GM19452 (cell line): Measurements from ENCODE around the gene GARIN5B.

ENCODE experiments used
- ATAC-seq: cut with Tn5 transposase; IDR thresholded peaks from one replicate; pipeline ENCODE4 v1.9.1; 2021; ENCODE audit not compliant: unreplicated experiment

GARIN5B gene

DNA sequence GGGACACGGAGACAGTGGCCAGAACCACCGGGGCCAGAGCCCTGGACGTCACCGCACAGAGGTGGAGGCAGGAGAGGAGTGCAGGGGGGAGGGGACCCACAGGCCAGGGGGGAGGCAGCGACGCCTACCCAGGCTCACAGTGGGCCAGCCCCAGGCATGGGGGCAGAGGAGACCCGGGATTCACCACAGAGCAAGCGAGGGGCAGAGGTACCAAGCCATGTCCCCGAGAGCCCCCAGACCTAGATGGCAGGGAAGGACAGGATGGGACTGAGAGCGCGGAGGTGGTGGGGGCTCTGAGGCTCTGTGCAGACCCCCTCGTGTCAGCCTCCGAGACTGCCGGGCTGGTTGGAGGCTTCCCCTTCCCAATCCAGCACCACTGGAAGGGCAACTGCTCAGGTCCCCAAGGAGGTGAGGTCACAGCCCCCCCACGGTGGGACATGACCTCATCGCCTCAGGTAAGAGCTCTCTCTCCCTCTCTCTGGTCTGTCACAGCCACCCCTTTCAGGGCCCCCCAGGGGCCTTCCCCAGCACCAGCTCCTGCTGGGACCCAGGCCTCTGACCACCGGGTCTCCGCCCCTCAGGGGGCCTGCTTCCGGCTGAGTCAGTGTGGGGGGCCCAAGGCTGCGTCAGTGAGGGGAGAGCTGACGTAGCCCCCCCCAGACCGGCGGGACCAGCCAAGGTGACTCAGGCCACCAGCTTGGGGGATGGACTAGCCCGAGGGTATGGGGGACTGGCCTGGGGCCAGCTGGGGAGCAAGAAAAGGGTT, 9.4 kb upstream of the GARIN5B start:
- ATAC-seq = no peak

DNA sequence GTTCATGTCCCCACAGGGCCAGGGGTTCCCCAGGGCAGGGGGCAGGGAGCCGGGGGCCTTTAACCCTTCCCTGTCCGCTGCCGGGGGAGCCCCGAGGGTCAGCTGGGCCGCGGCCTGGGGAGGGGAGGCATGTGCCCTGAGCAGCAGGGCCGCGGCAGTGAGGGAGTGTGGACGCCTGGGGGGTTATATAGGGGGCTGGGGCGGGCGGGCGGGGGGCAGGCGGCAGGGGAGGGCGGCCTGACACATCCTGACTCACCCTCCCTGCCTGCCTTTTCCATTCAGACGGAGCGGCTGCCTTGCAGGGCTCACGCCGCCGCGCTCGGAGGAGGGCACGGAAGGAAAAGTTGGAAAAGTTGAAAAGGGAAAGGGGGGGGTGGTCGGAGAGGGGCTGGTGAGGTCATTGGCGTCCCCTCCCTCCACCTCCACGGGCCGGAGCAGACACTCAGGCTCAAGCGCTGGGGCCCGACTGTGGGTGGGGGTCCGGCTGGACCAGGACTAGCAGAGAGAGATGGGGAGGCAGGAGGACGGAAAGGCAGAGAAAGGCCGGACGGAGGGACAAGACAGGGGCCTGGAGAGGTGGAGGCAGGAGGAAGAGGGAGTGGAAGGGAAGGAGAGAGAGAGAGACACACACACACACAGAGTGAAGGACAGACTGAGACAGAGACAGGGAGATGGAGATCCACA, 7.4 kb upstream of the GARIN5B start, which contains the start of gene IL11:
Gene IL11, minus strand, starts transcription at position 159 of the 684 bp plus-strand sequence. Its CDS starts 153 bp downstream, at position 6.
- no peak for ATAC-seq

DNA sequence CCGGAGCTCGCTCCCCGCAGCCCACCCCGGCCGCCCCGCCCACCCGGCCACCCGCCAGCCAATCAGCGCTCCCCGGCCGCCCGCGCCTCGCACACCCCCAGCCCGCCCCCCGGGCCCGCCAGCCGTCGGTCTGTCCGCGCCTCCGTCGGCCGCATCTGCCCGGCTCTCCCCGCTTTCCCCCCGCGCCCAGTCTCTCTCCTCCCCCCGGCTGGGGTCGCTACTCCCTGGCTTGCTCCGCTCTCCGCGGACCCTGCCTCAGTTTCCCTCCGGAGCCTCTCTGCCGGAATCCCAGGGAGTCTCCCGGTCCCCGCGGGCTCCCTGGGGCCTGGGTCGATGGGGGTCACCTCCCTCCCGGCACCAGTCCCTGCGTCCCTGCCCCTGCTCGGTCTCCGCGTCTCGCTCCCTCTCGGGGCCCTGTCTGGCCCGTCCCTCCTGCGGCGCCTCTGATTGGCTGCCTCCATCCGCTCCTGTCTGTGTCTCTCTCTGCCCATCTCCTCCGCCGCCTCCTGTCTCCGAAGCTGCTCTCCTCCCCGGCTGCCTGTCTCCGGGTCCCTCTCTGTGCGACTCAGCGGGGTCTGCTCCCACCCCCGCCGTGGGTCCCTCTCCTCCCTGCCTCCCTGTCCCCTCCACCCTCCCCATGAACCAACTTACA, 6.7 kb upstream of the GARIN5B start:
- ATAC-seq = no peak

DNA sequence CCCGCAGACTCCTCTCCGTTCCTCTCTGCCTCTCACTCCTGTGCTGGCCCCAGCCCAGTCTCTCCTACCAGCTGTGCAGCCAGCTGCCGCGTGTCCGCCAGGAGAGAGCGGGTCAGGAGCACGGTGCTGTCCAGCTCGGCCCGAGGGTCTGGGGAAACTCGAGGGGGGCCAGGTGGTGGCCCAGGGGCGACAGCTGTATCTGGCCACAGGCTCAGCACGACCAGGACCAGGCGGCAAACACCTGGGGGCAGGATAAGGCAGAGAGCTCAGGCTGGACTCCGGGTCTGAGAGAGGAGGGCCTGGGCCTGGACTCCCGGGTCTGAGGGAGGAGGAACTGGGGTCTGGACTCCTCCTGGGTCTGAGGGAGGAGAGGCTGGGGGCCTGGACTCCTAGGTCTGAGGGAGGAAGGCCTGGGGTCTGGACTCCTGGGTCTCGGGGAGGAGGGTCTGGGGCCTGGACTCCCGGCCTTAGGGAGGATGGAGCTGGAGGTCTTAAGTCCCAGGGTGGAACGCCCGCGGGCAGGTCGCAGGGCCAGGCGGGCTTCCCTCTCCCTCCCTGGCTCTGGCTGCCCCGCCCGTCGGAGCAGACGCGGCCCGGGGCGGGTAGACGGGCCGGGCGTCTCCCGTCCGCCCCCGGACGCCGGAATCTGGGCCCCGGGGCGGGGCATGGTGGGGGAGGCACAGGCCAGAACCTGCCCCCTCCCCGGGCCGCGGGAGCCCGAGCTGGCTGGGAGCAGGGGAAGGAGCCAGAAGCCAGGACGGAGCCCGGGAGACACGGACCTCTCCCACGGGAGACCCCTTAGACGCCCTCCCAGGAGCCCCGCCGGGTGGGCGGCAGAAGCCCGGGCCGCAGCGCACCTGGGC, 5.9 kb upstream of the GARIN5B start:
- no peak for ATAC-seq

DNA sequence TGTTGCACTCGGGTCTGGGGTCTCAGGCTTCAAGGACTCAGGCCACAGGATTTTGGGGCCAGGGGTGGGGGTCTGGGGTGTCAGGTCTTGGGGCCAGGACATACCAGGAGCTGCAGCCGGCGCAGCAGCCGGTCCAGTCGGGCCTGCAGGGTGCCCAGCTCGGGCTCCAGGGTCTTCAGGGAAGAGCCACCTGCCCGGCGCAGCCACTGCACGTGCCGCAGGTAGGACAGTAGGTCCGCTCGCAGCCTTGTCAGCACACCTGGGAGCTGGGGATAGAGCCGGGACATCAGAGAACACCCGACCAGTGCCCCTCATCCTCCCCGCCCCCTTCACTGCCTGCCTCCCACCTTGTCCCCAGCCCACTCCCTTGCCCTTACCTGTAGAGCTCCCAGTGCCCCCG, 5.0 kb upstream of the GARIN5B start:
- ATAC-seq = no peak

DNA sequence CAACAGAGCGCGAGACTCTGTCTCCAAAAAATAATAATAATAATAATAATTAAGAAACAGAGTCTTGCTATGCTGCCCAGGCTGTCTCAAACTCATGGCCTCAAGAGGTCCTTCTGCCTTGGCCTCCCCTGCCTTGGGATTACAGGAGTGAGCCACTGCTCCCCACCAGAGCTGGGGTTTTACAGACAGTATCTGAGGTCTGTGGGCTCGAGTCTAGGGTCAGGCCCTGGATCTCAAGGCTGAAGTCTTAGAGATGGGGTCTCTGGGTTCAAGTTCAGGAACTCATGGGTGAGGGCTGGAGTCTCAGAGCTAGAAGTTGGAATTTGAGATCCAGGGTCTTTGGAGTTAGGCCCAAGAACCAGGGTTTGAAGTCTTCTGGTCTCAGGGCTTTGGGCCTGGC, 3.7 kb upstream of the GARIN5B start:
- ATAC-seq = no peak

DNA sequence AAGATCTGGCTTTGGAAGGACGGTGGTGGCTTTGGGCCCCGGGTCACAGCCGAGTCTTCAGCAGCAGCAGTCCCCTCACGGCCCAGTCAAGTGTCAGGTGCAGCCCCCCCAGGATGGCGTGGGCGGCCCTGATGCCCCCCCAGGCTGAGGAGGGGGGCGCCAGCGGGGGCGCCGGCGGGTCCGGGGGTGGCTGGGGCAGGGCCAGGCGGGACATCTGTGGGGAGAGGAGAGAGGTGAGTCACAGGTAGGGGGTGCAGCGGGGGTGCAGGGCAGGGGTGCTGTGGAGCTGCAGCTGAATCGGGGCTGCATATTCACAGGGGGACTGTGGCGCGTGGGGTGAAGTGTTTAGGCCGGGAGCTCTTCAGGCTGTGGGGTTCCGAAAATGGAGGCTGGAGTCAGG, 2.9 kb upstream of the GARIN5B start:
- ATAC-seq = no peak

DNA sequence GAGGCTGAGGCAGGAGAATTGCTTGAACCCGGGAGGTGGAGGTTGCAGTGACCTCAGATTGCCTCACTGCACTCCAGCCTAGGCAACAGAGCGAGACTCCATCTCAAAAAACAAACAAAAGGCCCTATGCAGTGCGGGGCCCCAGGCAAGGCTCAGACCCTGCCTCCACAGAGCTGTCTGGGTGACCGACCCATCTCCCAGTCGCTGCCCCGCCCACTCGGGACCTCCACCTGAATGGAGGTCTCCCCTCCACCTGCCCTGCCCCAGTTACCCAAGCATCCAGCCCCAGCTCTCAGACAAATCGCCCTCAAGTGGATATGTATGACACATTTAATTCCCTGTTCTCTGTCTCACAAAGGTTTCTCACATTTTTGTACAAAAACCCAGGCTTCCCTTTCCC, 2.2 kb upstream of the GARIN5B start:
- ATAC-seq = no peak

DNA sequence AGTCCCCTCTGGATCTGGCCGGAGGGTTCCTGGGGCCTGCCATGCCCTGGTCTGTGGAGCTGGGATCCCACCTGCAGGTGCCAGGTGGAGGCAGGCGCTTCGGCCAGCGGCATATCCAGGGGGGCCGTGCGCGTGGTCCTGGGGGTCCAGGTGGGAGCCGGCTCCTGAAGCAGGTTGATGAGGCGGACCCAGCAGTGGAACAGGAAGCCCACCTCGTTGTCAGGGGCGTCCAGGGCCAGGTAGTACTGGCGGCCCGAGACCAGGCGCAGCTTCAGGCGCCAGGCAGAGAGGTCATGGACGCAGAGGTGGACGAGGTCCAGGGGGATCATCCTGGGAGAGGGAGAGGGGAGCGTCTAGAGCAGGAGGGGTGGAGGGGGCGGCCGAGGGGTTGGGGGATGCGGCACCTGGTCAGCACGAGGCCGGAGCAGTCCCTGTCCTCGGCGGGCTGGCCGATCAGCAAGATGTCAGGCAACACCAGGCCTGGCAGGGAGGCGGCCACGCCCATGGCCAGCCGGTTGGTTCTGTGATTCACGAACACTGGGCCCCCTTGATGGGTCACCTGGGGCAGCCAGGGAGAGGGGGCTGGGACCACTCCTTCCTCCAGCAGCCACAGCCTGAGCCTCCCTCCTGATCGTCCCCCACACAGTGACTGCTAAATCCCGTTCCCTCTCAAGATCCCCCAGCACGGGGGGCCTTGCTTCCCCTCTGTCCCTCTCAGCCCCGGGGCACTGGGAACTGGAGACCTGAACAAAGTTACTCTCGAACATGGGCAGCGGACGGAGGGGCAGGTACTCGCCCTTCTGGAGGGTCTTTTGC, 678 bp downstream of the GARIN5B start:
- ATAC-seq = no peak

DNA sequence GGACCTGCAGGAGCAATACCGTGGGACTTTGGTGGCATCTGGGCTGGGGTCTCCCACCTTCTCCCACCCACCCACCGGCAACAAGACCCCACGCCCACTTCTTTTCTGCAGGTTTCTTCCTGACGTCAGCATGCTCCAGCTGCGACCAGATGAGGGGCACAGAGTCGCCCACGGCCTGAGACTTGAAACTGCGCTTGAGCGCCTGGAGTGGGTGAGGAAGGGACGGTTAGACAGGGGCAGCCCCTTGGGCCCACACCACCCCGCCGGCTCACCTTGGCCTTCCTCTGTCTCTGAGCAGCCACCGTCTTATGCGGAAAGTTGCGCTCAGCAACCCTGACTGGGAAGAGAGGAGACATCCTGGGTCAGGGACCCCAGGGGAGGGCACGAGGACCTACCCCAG, 2.2 kb downstream of the GARIN5B start:
- no peak for ATAC-seq

DNA sequence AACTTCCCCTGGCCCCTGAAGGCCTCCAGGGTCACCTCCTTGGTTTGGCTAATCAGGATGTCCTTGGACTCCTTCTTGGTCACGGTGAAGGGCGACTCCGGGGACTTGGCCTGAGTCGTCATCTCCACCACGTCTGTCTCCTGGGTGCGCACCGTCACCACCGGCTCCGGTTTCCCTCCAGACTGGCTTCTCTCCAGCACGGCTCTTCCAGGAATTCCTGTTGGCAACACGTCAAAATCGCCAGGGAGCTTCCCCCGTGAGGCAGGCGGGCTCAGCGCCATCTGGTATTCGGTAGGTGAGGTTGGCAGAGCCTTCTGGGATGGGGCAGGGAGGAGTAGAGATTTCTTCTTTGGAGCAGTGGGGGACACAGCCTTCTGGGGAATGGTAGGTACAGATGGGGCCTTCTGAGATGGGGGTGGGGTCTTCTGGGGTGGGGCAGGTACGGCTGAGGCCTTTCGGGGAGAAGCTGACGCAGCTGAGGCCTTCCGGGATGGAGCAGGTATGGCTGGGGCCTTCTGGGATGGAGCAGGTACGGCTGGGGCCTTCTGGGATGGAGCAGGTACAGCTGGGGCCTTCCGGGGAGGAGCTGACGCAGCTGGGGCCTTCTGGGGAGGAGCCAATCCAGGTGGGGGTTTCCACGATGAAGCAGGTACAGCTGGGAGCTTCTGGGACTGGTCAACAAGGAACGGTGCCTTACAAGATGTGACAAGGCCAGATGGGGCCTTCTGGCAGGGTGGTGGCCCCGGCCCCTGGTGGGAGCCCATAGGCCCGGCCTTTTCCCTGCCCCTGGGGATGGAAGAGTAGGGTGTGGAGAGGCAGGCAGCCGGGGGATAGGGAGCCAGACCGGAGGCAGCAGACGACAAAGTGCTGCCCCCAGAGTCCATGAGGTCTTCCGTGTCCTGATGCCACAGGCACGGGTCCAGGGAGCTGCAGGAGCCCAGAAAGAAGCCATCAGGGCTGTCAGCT, 3.8 kb downstream of the GARIN5B start:
- ATAC-seq = no peak

DNA sequence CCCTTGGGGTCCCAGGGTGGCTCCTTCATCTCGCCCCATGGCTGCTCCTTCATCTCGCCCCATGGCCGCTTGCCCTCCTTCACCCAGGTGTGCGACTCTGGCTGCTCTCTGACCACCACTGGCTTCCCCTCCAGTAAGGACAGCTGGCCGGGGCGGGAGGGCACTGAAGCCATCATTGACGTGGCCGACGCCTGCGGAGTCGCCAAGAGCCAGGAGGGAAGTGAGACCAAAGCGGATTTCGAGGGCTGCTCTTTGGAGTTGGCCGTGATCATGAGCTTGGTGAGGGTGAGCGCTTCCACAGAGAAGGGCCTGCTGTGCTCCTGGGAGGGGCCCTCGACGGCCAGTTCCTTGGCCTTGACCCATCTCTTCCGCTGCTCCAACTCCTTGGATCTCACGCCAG, 4.6 kb downstream of the GARIN5B start:
- ATAC-seq = no peak

DNA sequence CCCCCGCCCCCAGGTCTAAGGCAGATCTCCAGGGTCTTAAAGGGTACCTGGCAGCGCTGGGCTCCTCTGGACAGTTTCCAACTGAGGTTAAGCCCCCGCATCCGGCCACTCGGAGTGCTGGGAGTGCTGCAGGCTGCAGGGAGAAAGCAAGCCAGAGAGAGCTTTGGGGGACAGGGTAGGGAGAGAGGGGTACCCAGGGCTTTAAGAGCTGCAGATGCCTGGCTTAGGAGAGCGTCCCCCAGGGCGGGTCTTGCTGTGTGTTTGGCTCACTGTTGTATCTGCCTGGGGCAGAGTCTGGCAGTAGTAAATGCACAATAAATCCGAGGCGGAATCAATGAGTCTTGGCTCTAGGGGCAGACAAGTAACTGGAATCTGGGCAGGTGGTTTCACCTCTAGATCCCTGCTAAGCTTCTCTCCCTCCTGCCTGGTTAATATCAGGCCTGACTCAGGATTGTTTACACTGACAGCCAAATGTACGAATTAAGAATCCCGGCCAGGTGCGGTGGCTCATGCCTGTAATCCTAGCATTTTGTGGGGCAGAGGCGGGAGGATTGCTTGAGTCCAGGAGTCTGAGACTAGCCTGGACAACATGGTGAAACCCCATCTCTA, 7.7 kb downstream of the GARIN5B start:
- no peak for ATAC-seq

DNA sequence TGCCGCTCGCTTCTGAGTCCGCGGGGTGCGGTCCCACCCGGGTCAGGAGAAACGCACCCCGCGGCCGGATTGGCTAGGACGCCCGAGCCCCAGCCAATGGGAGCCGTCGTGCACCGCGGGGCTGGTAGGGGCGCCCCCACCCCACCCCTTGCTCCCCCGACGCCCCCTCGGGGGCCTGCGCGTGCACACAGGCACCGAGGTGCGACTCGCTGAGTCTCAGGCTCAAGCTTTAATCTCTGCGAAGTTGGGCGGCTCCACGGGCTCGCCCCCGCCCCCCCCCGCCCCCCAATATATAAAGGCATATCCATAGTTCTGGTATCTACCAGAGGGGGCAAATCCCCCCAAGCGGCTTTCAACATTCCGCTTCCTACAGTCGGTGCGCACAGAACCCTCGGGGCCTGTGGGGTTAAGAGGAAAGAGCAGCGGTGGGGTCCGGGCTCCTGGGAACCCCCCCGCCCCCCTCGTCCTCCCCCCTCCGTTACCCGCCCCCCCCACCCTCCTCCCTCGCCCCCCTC, 8.3 kb downstream of the GARIN5B start, which contains the start of gene COX6B2:
Gene COX6B2, minus strand, starts transcription at position 22 of the 515 bp plus-strand sequence. CDS start 198 bp downstream, outside the sequence.
- no peak for ATAC-seq

DNA sequence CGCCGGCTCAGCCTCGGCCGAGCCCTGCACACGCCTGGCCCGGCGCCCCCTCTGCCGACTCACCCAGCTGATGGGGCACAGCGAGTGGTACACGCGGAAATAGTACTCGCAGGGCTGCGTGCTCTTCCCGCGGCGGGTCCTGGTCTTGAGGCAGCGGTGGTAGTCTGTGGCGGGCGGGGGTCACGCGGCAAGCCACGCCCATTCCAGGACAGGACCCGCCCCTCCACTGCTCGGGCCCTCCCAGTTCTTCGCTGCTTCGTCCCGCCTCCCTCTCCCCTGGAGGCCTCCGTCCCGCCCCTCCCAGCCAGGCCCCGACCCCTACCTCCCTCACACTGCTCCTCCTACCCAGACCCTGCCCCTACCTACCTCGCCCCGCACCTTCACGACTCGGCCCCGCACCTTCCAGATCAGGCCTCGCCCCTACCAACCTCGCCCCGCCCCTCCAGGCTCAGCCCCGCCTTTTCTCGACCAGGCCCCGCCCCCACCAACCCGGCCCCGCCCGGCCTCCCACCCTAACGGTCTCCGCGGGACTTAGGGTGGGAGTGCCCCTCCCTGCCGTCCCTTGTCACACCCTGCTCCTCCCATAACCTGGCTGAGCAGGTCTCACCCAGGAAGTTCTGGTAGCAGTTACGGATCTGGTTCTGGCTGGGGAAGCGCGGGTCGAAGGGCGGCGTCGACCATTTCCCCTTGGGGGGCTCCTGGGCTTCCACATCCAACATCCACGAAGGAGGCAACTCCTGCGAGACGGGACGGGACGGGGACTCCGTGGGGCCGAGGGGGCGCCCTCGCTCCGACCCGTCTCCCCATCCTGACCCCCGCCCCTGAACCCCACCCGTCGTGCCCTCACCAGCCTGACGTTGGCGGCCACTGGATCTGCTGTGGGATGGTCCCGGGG, 9.0 kb downstream of the GARIN5B start:
- no peak for ATAC-seq

DNA sequence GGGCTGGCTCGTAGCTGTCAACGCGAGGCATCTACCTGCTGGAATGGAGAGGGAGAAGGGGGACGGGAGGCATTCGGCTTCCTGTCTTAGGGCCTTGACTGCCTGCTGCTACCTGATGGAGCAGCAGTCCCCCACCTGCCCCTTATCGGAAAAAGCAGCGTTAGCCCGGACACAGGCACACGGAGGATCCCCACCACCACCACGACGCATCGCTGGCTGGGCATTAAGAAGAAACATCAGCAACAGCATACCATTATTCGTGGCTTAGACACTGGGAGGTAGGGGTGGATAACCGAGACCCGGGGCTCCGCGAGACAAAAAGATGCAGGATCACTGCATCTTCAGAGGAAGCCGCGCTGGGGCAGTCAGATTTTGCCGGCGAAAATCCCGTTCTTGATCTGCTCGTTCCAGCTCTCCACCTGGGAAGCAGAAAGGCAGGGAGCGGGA, 9.7 kb downstream of the GARIN5B start:
- no peak for ATAC-seq

DNA sequence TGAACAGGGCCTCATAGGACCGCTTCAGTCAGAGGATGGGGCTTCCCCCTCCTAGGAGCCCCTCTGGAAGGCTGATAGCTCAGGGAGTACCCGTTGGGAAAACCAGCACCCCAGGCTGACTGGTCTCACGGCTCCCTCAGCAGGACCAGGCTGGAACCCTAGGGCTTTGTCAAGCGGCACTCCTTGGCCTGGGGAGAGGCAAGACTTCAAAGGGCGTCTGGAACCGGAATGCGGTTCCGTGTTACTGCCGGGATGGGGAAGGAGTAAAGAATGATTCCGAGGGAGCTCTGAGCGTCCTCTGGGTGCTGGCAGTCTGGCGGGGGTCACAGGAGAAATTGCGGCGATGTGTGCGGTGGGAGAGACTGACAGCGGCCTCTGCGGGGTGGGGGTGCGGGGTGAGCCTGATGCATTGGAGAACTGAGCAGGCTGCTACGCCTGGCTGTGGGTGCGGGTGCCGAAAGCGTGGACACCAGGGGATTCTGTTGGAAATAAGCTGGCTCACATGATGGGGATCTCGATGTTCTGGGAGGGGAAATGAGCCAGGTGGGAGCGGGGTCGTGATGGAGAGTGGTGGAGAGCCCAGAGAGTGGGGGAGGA, 10.4 kb downstream of the GARIN5B start:
- no peak for ATAC-seq
